GM18526 (cell line): ENCODE results near the gene SPACA7.

Source experiments
- POLR2A ChIP-seq: IDR thresholded peaks from 3 replicates; pipeline ENCODE4 v1.6.1; 2011; ENCODE audit not compliant: insufficient read length; ENCODE audit errors: extremely low read depth

SPACA7 gene

DNA sequence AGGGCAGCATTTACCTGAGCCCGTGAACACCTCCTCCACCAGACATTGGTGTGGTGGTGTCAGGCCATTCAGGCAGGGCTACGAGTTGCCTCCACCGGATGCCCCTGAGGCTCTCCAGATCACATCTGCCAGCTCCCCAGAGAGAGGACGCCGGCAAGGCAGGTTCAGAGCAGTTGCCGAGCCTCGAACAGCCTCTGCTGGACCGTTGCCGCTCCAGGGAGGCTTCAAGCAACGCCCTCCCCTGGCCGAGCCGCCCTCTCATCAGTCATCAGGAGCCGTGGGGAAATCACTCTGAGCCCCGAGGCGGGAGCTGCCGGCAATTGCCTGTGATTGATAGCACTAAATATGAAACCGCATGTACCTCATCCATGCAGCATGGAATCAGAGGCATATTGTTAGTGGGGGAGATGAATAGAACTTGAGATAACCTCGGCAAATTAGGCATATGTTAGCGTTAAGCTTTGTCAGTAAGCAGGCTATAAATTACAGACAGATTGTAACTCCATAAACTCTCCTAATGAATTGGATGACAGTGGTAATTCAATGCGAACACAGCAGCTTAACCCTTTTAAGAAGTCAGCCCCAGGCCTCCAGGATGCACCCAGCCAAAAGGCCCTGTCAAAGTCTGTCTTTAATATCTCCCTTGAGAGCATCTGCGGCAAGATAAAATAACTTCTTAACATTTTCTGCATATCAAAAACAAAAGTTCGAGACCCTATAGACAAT, 29.8 kb upstream of the SPACA7 start:
- TF ChIP-seq POLR2A, result no peak

DNA sequence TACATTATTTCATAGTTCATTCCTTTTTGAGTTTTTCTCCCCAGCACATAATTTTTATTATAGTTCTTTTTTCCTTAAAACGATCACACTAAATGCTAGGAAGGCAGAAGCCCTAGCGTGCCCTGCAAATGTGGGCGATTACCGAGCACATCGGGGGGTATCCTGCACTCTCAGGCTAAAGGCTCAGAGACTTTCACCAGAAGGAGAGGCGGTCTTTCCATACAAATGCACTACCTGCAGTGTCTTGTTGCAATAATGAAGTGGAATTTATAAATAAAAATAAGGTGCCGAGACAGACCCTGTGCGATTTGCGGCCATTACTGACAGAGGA, 29.3 kb upstream of the SPACA7 start:
- TF ChIP-seq POLR2A, result no peak

DNA sequence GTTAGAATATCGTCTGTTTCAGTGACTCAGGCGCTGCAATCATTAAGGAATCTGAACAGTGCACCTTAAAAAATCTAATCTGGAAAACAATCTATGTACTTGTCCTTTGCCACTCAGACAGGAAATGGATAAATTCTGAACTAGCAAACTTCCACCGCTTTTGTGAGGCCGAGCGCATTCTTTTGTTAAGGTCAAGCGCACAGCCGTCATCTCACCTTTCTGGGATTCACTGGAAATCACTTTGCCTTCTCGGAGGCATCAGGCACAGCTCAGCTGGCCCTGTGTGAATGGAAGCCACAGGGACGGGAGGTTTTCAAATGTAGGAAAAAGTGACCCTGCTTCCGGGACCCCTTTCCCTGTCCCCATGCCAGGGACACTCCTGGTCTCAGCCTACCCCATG, 28.2 kb upstream of the SPACA7 start:
- TF ChIP-seq POLR2A, result no peak

DNA sequence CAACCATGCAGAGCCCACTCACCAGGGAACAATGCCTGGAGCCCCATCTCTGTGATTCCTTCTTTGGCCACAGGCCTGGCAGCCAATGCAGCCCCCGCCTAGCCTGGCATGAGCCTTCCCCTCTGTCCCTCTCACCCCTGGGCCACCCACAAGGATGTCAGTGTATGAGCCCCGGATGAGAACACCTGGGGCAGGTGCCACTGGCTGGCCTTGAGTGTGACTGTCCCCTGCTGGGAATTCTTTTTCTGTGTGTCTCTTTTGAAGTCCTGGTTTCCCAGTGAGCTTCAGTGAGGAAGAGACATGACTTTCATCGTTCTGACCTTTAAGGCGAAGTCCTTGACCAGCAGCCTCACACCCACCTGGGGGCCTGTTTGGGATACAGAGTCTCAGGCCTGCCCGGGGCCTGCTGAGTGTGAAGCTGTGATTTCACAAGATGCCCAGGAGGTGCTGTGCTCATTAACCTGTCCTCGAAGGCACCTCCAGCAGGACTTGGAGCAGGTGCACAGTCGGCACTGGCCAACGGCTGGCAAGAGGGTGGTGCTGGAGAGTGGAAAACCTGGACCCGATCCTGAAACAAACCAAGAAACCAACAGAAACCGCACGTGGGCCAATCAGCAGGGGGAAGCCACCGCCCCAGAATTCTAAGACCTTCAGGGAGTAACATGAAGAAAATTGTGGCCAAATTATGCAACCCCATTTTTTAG, 27.4 kb upstream of the SPACA7 start:
- no peak for TF ChIP-seq POLR2A

DNA sequence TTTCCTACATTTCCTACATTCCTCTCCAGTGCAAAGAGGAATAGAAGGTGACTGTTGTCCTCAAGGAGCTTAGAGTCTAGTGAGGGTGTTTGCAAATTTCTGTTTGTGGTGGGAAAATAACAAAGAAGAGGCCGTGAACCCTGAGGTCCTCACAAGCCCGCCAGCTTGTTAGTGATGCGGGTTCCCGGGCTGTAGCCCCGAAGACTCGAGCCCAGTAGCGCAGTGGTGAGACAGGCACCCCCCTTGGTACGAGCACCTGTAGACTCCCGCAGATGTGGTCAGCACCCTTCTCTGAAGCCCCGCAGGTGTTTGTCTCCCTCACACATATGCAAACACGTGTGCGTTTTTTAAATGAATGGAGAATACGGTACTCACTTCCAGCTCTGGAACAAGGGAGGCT, 26.5 kb upstream of the SPACA7 start:
- no peak for TF ChIP-seq POLR2A

DNA sequence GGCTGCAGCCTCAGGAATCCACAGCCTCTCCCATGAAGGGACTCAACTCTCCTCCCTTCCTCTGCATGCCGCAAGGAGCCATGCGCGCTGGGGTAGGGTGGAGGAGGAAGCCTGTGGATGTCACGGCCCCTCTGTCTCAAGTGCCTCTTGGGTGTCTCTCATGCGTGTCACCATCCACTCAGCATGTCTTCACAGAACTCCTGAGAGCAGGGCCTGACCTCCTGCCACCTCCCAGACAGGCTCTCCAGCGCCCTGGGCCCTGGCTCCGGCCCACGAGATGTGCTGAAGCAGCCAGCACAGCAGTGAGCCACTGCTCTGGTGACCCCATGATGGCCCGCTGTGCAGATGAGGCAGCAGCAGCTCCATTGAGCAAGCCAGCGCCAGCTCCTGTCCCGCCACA, 25.9 kb upstream of the SPACA7 start:
- TF ChIP-seq POLR2A, result no peak

DNA sequence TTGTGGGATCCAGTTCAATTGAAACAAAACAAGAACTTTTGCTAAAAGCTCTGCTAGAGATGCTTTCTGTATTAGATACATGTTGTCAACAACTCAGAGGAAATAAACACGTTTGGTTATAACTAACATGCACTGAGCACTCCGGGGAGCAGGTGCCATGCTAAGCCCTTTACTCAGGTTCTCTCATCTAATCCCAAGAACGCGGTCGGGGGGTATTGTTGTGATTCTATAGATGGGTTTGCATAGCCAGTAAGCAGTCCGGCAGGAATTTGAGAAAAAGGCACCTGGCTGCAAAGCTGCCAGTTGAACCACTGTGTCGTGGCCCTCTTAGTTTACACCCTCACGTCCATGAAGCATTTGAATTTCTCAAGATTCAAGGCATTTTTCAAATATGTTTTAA, 24.3 kb upstream of the SPACA7 start:
- no peak for TF ChIP-seq POLR2A

DNA sequence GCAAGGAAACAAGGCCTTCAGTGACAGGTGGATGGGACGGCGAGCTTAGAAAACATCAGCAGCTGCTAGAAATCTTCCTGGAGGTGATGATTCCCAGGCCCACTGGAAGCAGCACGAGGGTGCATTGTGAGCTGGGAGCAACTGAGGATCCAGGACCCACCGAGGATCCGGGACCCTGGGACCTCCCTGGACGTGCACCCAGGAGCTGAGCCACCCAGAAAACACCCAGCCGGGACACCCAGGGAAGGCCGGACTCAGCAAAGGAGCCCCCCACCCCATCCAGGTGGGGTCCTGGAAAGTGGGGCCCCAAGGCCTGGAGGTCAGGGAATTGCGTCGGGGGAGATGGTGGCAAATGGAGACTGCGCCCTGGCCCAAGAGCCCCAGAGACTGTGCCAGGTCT, 22.3 kb upstream of the SPACA7 start:
- no peak for TF ChIP-seq POLR2A

DNA sequence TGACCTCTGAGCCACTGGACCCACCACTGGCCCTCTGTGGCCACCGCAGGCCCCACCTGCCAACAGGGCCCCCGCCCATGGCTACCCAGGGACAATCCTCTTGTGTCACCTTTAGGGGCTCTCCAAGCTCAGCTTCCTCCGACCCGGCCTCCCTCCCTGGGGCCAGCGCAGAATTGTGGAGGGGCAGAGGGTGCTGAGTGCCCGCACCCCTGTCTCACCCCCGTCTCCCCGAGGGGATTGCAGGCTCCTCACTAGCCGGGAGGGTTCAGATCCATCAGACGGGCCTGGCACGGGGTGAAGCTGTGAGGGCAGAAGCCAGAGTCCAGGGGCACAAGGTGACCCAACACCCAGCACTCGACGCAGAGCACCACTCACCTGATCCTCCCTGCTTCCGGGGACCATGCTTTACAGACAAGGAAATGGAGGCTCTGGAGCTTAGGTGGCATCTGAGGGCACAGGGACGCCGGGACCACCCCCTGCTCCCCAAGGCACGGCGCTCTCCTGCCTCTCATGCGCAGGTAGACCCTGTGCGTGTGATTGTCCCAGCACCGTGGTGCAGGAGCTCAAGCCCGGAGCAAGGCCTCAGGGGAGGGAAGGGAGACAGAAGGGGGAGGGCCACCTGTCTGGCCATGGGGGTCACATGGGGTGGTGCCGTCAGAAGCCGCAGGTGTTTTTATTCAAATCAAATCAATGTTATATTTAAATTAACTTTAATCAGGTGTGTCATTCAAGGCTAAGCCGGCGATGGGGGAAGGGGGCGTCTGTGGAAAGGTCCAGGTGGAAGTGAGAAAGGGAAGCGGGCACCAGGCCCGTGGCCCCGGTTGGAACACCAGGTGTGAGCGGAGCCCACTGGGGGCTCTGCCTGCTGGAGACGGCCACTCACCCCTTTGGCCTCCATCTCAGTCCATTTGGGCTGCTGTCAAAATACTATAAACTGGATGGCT, 21.6 kb upstream of the SPACA7 start:
- TF ChIP-seq POLR2A, result no peak

DNA sequence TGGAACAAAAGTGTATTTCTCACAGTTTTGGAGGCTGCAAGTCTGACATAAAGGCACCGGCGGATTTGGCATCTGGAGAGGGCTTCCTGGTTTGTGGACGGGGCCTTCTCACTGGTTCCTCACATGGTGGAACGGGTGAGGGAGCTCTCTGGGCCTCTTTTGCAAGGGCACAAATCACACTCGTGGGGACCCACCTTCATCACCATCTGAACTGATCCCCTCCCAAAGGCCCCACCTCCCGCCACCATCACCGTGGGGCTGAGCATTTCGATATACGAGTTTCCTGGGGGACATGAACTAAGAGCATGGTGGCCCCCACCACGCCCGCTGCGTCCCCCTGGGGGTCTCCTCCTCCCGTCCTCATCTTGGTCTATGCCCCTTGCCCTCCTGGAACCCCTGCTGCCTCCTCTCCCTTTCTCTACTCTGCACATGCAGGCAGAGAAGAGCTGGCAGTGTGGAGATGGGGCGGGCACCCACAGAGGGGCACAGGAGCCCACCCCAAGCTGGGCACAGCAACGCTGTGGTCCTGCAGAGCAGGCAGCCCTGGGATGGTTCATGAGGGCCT, 20.8 kb upstream of the SPACA7 start:
- no peak for TF ChIP-seq POLR2A

DNA sequence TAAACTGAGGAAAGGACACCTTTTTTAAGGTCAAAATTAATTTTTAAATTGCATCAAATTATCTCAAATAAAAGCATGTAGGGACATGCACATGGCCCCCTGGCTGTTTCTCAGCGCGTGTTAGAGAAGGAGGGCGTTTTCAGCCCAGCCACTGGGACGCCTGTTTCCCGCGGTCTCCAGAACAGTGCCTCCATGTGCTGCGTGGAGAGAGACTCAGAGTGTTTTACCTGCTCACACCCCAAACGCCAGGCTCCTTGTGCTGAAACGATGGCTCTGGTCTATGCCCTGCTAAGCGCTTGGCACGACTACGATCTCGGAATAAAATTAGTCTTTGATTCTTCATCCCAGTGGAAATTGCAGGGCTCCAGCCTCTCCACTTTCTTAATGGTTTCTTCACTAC, 20.0 kb upstream of the SPACA7 start:
- no peak for TF ChIP-seq POLR2A

DNA sequence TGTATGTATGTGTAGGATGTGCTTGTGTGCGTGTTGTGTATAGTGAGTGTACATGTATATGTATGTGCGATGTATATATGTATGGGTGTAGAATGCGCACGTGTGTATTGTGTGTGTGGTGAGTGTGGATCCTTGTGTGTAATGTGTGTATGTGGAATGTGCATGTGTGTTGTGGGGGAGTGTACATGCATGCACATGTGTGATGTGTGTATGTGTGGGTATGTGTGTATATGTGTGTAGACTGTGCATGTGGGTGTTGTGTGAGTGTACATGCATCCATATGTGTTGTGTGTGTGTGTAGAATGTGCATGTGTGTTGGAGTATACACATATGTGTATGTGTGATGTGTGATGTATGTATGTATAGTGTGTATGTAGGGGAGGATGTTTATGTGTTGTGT, 18.0 kb upstream of the SPACA7 start:
- TF ChIP-seq POLR2A, result no peak

DNA sequence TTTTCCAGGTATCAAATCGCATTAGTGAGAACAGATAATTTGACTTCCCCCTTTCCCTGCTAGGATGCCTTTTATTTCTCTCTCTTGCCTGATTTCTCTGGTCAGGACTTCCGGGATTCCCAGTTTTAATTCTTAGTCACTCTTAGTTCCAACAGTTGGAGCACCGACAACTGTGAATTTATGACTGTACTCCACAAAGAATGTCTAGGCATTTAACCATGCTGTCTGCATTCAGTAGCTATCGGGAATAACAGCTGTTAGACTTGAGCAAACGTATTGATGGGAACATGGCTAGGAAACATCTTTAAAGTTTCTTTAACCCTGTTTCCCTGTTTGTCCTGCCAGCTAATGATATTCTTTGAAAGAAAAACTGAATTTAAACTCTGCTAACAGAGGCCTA, 14.1 kb upstream of the SPACA7 start:
- no peak for TF ChIP-seq POLR2A

DNA sequence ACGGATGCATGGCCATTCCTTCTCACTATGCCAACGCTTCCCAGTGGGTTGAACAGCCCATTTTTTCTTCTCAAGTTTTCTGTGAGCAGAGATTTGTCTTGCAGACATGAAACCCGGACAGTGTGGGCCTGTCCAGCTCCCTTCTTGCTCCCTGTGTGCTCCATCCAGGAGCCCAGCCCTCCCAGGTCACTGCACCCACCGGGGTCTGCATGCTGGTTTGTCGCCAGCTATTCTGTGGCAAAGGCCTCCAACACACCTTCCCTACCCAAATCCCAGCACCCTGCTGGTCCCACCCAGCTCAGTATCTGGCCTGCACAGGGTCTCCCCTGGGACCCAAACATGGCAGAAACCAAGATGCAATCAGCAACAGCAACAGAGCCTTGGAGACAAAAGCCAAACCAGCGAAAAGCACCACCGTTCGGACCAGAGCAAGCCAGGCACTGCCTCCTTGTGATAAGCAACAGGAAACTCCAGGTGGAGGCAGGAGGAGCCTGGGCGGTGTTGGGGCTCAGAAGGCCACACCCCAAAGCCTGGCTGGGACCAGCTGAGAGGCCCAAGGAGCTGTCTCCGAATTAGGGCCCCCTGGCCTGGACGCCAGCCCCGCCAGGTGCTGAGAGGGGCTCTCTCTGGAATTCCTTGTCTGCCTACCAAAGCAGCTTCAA, 12.2 kb upstream of the SPACA7 start:
- TF ChIP-seq POLR2A, result no peak
